Cardiac muscle cell (in vitro differentiated cells and primary cell): ENCODE results near the gene RASGRF2. TPM values are rescaled to one million over a fixed set of nuclear protein-coding genes. Genes with fewer than 3 reads are reported as not detected.
"Not testable (repeated sequence)": the region's sequence is repeated elsewhere in the genome, so short reads cannot be mapped to it uniquely, and the experiment has no call there.

Source experiments
- DNase-seq, 2 donors: peaks; one replicate each; pipeline versions ENCODE4 v3.0.0 to v3.0.0-alpha.2; 2010 to 2017; ENCODE audit warnings: low read depth in 1 of 2, low spot score in 1 of 2
- H3K27ac ChIP-seq: fragments of 200-600 bp; sonication (generic); 2 replicates; pipeline ENCODE4 v1.5.1; 2016
- H3K27me3 ChIP-seq: fragments of 200-600 bp; sonication (generic); 2 replicates; pipeline ENCODE4 v1.6.0; 2016; ENCODE audit warnings: control low read depth
- H3K36me3 ChIP-seq: fragments of 200-600 bp; sonication (generic); 2 replicates; pipeline ENCODE4 v1.5.1; 2016; ENCODE audit warnings: control low read depth
- H3K4me1 ChIP-seq: fragments of 200-600 bp; sonication (generic); 2 replicates; pipeline ENCODE4 v1.8.1; 2017; ENCODE audit warnings: low read depth, mild to moderate bottlenecking, mixed run types
- H3K4me3 ChIP-seq: fragments of 200-600 bp; sonication (generic); 2 replicates; pipeline ENCODE4 v1.5.1; 2016; ENCODE audit warnings: mild to moderate bottlenecking
- H3K9me3 ChIP-seq: fragments of 200-600 bp; sonication (generic); 2 replicates; pipeline ENCODE4 v1.5.1; 2017; ENCODE audit warnings: low read depth, mild to moderate bottlenecking, control low read depth
- polyA plus RNA-seq: library from polyadenylated mRNA; unstranded; fragments of >200 nt; fragmentation: Nextera tagmentation; extraction: Ambion mirVana; gene quantifications from 2 replicates; pipeline ENCODE4 v1.2.1, GENCODE V29; 2016
- total RNA-seq: library from RNA; depleted of rRNA; stranded (reverse); fragments of >200 nt; gene quantifications from 2 replicates; pipeline ENCODE4 v1.2.3, GENCODE V29; 2016
- TF ChIP-seq, protein P1 (sequence below): IDR thresholded peaks from 2 replicates; pipeline ENCODE4 v1.5.1; 2012; ENCODE audit warnings: low read depth, mild to moderate bottlenecking, low read length

Gene RASGRF2
- total and polyA plus RNA-seq, 2 experiments from 2014 or later, result 0.06 to 0.33 TPM

- Histone ChIP-seq H3K36me3 (peaks cover 11% of the 10 kb centered on the region), H3K27ac (no peak overlapping the region), H3K9me3 (no peaks in the 10 kb centered on the region), H3K4me1 (no peaks in the 10 kb centered on the region), H3K4me3 (no peak overlapping the region), H3K27me3 (no peaks in the 10 kb centered on the region)
- TF ChIP-seq, protein P1, sequence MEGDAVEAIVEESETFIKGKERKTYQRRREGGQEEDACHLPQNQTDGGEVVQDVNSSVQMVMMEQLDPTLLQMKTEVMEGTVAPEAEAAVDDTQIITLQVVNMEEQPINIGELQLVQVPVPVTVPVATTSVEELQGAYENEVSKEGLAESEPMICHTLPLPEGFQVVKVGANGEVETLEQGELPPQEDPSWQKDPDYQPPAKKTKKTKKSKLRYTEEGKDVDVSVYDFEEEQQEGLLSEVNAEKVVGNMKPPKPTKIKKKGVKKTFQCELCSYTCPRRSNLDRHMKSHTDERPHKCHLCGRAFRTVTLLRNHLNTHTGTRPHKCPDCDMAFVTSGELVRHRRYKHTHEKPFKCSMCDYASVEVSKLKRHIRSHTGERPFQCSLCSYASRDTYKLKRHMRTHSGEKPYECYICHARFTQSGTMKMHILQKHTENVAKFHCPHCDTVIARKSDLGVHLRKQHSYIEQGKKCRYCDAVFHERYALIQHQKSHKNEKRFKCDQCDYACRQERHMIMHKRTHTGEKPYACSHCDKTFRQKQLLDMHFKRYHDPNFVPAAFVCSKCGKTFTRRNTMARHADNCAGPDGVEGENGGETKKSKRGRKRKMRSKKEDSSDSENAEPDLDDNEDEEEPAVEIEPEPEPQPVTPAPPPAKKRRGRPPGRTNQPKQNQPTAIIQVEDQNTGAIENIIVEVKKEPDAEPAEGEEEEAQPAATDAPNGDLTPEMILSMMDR, result no peak
- DNase-seq, result no peak
These were observed 294.9 kb downstream of the RASGRF2 start for GRCh38 chr5:81254886-81255559.

GRCh38 chr5:81256766-81257165, 296.6 kb downstream of the RASGRF2 start:
- Histone ChIP-seq H3K4me1 (no peaks in the 10 kb centered on the region), H3K27ac (no peak overlapping the region), H3K36me3 (peaks cover 11% of the 10 kb centered on the region), H3K4me3 (no peak overlapping the region), H3K27me3 (no peaks in the 10 kb centered on the region), H3K9me3 (no peaks in the 10 kb centered on the region)
- TF ChIP-seq, protein P1, result no peak
- DNase-seq, result no peak

- H3K4me3 ChIP-seq, H3K27ac ChIP-seq: not testable (repeated sequence)
These were observed 302.6 kb downstream of the RASGRF2 start for GRCh38 chr5:81262796-81263195.

GRCh38 chr5:81265101-81265500, 304.9 kb downstream of the RASGRF2 start:
- Histone ChIP-seq H3K9me3 (no peaks in the 10 kb centered on the region), H3K4me1 (no peaks in the 10 kb centered on the region), H3K4me3 (no peak overlapping the region), H3K27ac (no peak overlapping the region), H3K36me3 (peaks cover 6% of the 10 kb centered on the region), H3K27me3 (no peaks in the 10 kb centered on the region)
- TF ChIP-seq, protein P1, result no peak
- no peak for DNase-seq

More at GRCh38 chr5:81262796-81263195, 302.6 kb downstream of the RASGRF2 start:
- not testable (repeated sequence) for DNase-seq, H3K27me3 ChIP-seq, H3K4me1 ChIP-seq, H3K9me3 ChIP-seq
- H3K36me3 ChIP-seq, result peaks cover 14% of the 10 kb centered on the region

DNA sequence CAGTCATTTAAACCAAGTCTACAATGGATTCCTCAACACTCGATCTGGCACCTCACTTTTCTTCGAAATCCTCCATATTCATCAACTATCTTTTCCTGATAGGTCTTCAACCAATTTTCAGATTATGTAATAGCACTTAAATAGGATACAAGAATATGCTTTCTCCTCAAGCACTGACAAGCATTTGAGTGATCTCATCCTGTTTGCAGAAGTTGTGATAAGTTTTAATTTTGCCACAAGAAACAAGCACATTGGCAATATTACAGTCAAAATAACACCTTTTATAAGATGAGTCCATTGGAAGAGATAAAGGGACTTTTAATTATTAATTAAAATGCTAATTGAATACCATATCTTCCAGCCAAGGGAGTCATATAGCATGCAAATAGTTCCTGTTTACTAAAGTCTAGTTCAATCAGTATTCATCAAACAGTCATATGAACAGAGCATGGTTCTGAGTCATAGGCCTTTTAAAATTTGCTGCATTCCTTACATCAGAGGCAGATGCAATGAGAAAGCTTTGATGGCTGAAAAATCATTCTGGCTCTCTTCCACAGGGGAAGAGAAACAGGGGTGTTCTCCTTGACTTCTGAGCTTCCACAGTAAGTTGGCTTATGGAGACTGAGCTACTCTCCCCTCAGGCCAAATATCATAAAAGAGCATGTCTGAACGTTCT, 308.5 kb downstream of the RASGRF2 start:
- H3K9me3 ChIP-seq, result no peaks in the 10 kb centered on the region
- H3K4me1 ChIP-seq, result no peaks in the 10 kb centered on the region
- no peak overlapping the region for H3K27ac ChIP-seq
- H3K4me3 ChIP-seq, result no peak overlapping the region
- peak in 1 of 2 donors; percentile 83 for DNase-seq
- H3K27me3 ChIP-seq, result no peaks in the 10 kb centered on the region
- TF ChIP-seq, protein P1, result no peak
- peaks cover 6% of the 10 kb centered on the region for H3K36me3 ChIP-seq

- no peaks in the 10 kb centered on the region for H3K4me1 ChIP-seq
- H3K36me3 ChIP-seq, result peaks cover 6% of the 10 kb centered on the region
- TF ChIP-seq, protein P1, result no peak
- H3K27ac ChIP-seq, result no peak overlapping the region
- no peak for DNase-seq
- H3K27me3 ChIP-seq, result no peaks in the 10 kb centered on the region
- H3K9me3 ChIP-seq, result no peaks in the 10 kb centered on the region
- no peak overlapping the region for H3K4me3 ChIP-seq
These were observed 309.7 kb downstream of the RASGRF2 start for GRCh38 chr5:81269751-81270393.

- not testable (repeated sequence) for H3K4me3 ChIP-seq, H3K27ac ChIP-seq, H3K4me1 ChIP-seq, H3K36me3 ChIP-seq, H3K9me3 ChIP-seq, H3K27me3 ChIP-seq, DNase-seq
These were observed 310.3 kb downstream of the RASGRF2 start for GRCh38 chr5:81270394-81271027.
